ENCODE data around the gene LUZP2. TPM values are rescaled to one million over a fixed set of nuclear protein-coding genes. Genes with fewer than 3 reads are reported as not detected.

The LUZP2 gene
- total RNA-seq, 2 donors from 2014 or later = not detected

GRCh38 chr11:24622262-24622661 is 125.4 kb downstream of the LUZP2 start:
- Mint-ChIP-seq H3K9me3 (peaks cover 3 to 6% of the 10 kb centered on the region in 2 donors), H3K36me3 (ENCODE audit: insufficient read depth in 2 of 2) (no peaks in the 10 kb centered on the region), H3K4me1 (ENCODE audit: low read depth) (no peaks in the 10 kb centered on the region), H3K27ac (no peak overlapping the region), H3K4me3 (no peak overlapping the region), H3K27me3 (ENCODE audit: low read depth) (no peaks in the 10 kb centered on the region)
- DNase-seq (no peak), ATAC-seq (replicated peaks in 1 of 2) (no peak)

DNA sequence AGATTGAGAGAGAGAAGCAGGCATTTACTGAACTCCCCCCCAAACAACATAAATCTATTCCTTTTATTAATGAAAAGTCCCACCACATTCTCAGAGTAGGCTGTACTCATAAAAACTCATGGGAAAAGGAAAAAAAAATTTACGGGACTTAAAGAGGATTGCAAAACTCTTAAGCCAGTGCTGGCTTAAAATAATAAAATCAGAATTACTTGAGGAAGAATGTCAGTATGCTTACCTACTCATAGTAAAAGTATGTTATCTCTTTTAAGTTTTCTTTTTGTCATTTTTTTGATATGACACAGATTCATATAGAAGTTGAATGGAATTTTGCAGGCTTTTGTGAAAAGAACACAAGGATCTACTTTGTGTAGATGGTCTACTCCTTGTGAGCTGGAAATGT is 126.3 kb downstream of the LUZP2 start:
- no peak overlapping the region for H3K27ac Mint-ChIP-seq
- no peak overlapping the region for H3K4me3 Mint-ChIP-seq
- no peaks in the 10 kb centered on the region for H3K4me1 Mint-ChIP-seq (ENCODE audit: low read depth)
- peaks cover 3 to 6% of the 10 kb centered on the region in 2 donors for H3K9me3 Mint-ChIP-seq
- ATAC-seq (replicated peaks in 1 of 2) = no peak
- H3K27me3 Mint-ChIP-seq (ENCODE audit: low read depth) = no peaks in the 10 kb centered on the region
- no peaks in the 10 kb centered on the region for H3K36me3 Mint-ChIP-seq (ENCODE audit: insufficient read depth in 2 of 2)
- no peak for DNase-seq

- H3K27me3 Mint-ChIP-seq (ENCODE audit: low read depth) = no peaks in the 10 kb centered on the region
- H3K27ac Mint-ChIP-seq = no peak overlapping the region
- H3K36me3 Mint-ChIP-seq (ENCODE audit: insufficient read depth in 2 of 2) = no peaks in the 10 kb centered on the region
- peaks cover 3 to 6% of the 10 kb centered on the region in 2 donors for H3K9me3 Mint-ChIP-seq
- no peaks in the 10 kb centered on the region for H3K4me1 Mint-ChIP-seq (ENCODE audit: low read depth)
- no peak overlapping the region for H3K4me3 Mint-ChIP-seq
- DNase-seq (no peak), ATAC-seq (replicated peaks in 1 of 2) (no peak)
Observed at GRCh38 chr11:24624432-24624831, 127.6 kb downstream of the LUZP2 start.

GRCh38 chr11:24625975-24626374 is 129.1 kb downstream of the LUZP2 start:
- ATAC-seq (replicated peaks in 1 of 2) (no peak), DNase-seq (no peak)
- Mint-ChIP-seq H3K9me3 (peaks cover under 1 to 6% of the 10 kb centered on the region in 2 donors), H3K27ac (no peak overlapping the region), H3K36me3 (ENCODE audit: insufficient read depth in 2 of 2) (no peaks in the 10 kb centered on the region), H3K4me3 (no peak overlapping the region), H3K4me1 (ENCODE audit: low read depth) (no peaks in the 10 kb centered on the region), H3K27me3 (ENCODE audit: low read depth) (no peaks in the 10 kb centered on the region)

GRCh38 chr11:24628224-24628776 is 131.4 kb downstream of the LUZP2 start:
- ATAC-seq (replicated peaks in 1 of 2) = no peak
- DNase-seq = no peak
- Mint-ChIP-seq H3K36me3 (ENCODE audit: insufficient read depth in 2 of 2) (no peaks in the 10 kb centered on the region), H3K9me3 (peaks cover 0 to 6% of the 10 kb centered on the region in 2 donors), H3K4me3 (no peak overlapping the region), H3K4me1 (ENCODE audit: low read depth) (no peaks in the 10 kb centered on the region), H3K27me3 (ENCODE audit: low read depth) (no peaks in the 10 kb centered on the region), H3K27ac (no peak overlapping the region)

- Mint-ChIP-seq H3K4me1 (ENCODE audit: low read depth) (no peaks in the 10 kb centered on the region), H3K36me3 (ENCODE audit: insufficient read depth in 2 of 2) (peaks cover 0 to under 1% of the 10 kb centered on the region in 2 donors), H3K4me3 (no peak overlapping the region), H3K27me3 (ENCODE audit: low read depth) (no peaks in the 10 kb centered on the region), H3K27ac (no peak overlapping the region), H3K9me3 (peaks cover under 1 to 4% of the 10 kb centered on the region in 2 donors)
- ATAC-seq (replicated peaks in 1 of 2) = no peak
- DNase-seq = no peak
Observed at GRCh38 chr11:24634606-24635160, 137.8 kb downstream of the LUZP2 start.

DNA sequence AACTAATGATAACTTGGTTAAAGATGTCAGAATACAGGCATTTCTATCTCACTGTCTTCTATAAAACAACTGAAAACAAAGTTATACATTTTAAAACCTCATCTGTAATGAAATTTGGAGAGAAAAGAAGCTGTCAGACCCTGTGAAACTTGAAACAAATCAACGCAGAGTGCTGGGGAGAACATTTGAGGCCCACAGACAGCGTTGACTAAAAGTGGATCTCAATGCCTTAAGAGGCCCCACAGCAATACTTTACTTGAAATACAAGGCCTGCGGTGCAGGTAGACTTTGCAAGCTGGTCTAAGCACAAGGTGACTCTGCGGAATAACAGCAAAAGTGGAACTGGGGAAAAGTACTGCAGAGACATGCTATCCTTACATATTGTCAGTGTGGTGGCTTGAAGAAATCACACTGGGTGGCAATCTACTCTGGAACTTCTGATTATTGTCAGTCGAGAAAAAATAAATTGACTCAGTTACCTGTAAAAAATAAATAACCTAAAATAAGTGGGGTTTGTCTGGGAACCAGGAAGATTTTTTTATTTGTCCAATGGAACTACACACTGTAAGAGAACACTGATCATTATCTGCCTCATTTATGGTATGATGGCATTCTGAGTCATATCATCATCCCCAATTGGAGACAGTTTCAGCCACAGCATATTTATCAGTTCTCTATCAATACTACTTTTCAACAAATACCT is 138.9 kb downstream of the LUZP2 start:
- DNase-seq (no peak), ATAC-seq (replicated peaks in 1 of 2) (no peak)
- Mint-ChIP-seq H3K27me3 (ENCODE audit: low read depth) (no peaks in the 10 kb centered on the region), H3K36me3 (ENCODE audit: insufficient read depth in 2 of 2) (peaks cover 0 to 2% of the 10 kb centered on the region in 2 donors), H3K4me1 (ENCODE audit: low read depth) (no peaks in the 10 kb centered on the region), H3K9me3 (peaks cover 3 to 5% of the 10 kb centered on the region in 2 donors), H3K27ac (no peak overlapping the region), H3K4me3 (no peak overlapping the region)

- Mint-ChIP-seq H3K4me1 (ENCODE audit: low read depth) (no peaks in the 10 kb centered on the region), H3K27me3 (ENCODE audit: low read depth) (no peaks in the 10 kb centered on the region), H3K27ac (no peak overlapping the region), H3K9me3 (peaks cover 3 to 4% of the 10 kb centered on the region in 2 donors), H3K4me3 (no peak overlapping the region), H3K36me3 (ENCODE audit: insufficient read depth in 2 of 2) (peaks cover 0 to 2% of the 10 kb centered on the region in 2 donors)
- ATAC-seq (replicated peaks in 1 of 2) (no peak), DNase-seq (no peak)
Observed at GRCh38 chr11:24636291-24636629, 139.4 kb downstream of the LUZP2 start.

- DNase-seq (no peak), ATAC-seq (replicated peaks in 1 of 2) (no peak)
- Mint-ChIP-seq H3K36me3 (ENCODE audit: insufficient read depth in 2 of 2) (peaks cover 0 to 2% of the 10 kb centered on the region in 2 donors), H3K4me3 (no peak overlapping the region), H3K27me3 (ENCODE audit: low read depth) (no peaks in the 10 kb centered on the region), H3K4me1 (ENCODE audit: low read depth) (no peaks in the 10 kb centered on the region), H3K9me3 (peaks cover 2 to 4% of the 10 kb centered on the region in 2 donors), H3K27ac (no peak overlapping the region)
Observed at GRCh38 chr11:24637520-24637919, 140.7 kb downstream of the LUZP2 start.

DNA sequence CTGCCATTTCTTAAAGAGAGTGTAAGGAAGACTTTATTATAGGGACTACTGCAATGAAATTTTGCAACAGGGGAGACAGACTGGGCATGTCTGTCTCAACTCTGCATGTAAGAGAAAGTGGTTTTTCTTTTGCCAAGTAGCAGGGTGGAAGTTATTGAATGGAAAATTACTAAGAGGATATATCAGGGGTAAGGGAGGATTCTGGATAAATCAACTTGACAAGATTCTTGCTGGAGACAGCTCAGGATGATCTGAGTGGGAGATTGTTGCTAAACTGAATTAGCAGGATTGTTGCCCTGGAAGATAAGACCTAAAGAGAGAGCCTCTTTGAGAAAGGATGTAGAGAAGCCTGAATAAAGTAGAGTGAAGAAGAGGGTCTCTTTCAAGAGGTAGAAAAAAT is 145.8 kb downstream of the LUZP2 start:
- H3K27ac Mint-ChIP-seq = no peak overlapping the region

GRCh38 chr11:24645563-24645962 is 148.7 kb downstream of the LUZP2 start:
- DNase-seq (no peak), ATAC-seq (replicated peaks in 1 of 2) (no peak)
- no peak overlapping the region for H3K27ac Mint-ChIP-seq
- H3K27me3 Mint-ChIP-seq (ENCODE audit: low read depth) = no peaks in the 10 kb centered on the region
- H3K4me3 Mint-ChIP-seq = no peak overlapping the region
- peaks cover 9% of the 10 kb centered on the region in 2 donors for H3K9me3 Mint-ChIP-seq
- H3K36me3 Mint-ChIP-seq (ENCODE audit: insufficient read depth in 2 of 2) = peaks cover 0 to 1% of the 10 kb centered on the region in 2 donors
- no peaks in the 10 kb centered on the region for H3K4me1 Mint-ChIP-seq (ENCODE audit: low read depth)

More for the DNA sequence above, 145.8 kb downstream of the LUZP2 start:
- peaks cover 6 to 10% of the 10 kb centered on the region in 2 donors for H3K9me3 Mint-ChIP-seq
- ATAC-seq (replicated peaks in 1 of 2) = no peak
- H3K27me3 Mint-ChIP-seq (ENCODE audit: low read depth) = no peaks in the 10 kb centered on the region
- H3K4me1 Mint-ChIP-seq (ENCODE audit: low read depth) = no peaks in the 10 kb centered on the region
- DNase-seq = no peak
- H3K4me3 Mint-ChIP-seq = no peak overlapping the region
- H3K36me3 Mint-ChIP-seq (ENCODE audit: insufficient read depth in 2 of 2) = peaks cover 0 to 3% of the 10 kb centered on the region in 2 donors

- Mint-ChIP-seq H3K27ac (no peak overlapping the region), H3K27me3 (ENCODE audit: low read depth) (no peaks in the 10 kb centered on the region), H3K4me1 (ENCODE audit: low read depth) (no peaks in the 10 kb centered on the region), H3K36me3 (ENCODE audit: insufficient read depth in 2 of 2) (peaks cover 0 to 2% of the 10 kb centered on the region in 2 donors), H3K9me3 (peaks cover 6 to 8% of the 10 kb centered on the region in 2 donors), H3K4me3 (no peak overlapping the region)
- no peak for DNase-seq
- ATAC-seq (replicated peaks in 1 of 2) = no peak
Observed at GRCh38 chr11:24651873-24652272, 155.0 kb downstream of the LUZP2 start.

DNA sequence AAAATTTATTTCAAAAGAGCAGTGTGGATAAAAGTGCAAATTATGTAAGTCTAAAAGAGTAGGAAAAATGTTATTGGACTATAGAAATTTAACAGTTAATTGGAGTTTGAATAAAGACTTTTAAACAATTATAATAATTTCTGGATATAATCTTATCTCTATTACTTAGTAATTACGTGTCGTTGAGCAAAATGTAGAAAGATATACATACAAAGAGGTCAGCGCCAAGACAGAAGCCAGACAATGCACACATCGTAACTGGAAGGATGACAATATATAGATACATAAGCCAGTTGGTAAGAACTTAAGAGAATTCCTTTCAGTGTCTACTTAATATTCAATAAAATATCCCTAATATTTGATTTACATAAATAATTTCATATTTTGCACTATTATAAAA is 157.0 kb downstream of the LUZP2 start:
- peaks cover 0 to 2% of the 10 kb centered on the region in 2 donors for H3K36me3 Mint-ChIP-seq (ENCODE audit: insufficient read depth in 2 of 2)
- no peaks in the 10 kb centered on the region for H3K4me1 Mint-ChIP-seq (ENCODE audit: low read depth)
- no peak for ATAC-seq (replicated peaks in 1 of 2)
- H3K27me3 Mint-ChIP-seq (ENCODE audit: low read depth) = no peaks in the 10 kb centered on the region
- no peak for DNase-seq
- no peak overlapping the region for H3K27ac Mint-ChIP-seq
- H3K4me3 Mint-ChIP-seq = no peak overlapping the region
- peaks cover 6 to 8% of the 10 kb centered on the region in 2 donors for H3K9me3 Mint-ChIP-seq
